ENCODE results near the gene SLC9B2. TPM values are rescaled to one million over a fixed set of nuclear protein-coding genes. Genes with fewer than 3 reads are reported as not detected.
A peak's percentile ranks its signal among the peaks of the same experiment; 100 is the strongest.

SLC9B2 gene
- total RNA-seq, 1 experiment from 2014 or later: 22.1 TPM

DNA sequence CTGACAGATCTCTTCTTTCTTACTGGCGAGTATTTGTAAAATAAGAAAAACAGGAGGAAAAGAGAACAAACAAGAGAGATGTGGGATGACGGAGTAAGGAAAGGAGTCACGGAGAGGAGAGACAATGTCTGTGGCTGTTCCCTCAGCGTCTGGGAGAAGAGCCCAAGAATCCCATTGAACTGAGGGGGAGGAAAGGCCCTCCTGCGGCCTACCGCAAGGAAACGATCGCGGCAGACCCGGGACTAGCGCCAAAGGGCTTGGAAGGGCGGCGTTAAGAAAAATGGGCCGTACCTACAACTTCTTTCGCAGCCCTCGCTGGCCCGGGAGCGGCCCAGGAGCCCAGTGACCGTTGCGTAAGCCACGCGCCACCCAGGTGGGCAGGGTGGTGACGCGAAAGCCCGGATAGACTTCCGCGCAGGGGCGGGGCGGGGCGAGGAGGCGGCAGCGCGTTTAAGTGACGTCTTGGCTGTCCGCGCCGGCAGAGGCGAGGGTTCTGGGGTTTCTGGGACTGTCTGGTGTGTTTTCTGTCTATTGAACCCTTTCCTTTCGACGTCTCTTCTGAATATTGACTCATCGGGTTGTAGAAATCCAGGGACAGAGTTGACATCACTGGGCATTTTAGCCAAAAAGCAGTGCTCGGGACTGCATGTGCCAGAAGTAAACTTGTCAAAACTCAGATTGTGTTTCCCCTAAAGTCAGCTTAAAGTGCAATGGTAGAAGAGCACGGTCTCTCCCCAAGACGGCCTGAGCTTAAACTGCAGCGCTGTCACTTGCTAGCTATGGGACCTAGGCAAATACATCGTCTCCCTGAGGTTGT is 57.0 kb downstream of the SLC9B2 start, which contains the start of gene SLC9B1:
Gene SLC9B1 (minus strand): TSS at position 398 of the 817 bp plus-strand sequence. CDS start 27,994 bp downstream, outside the sequence.
- CTCF ChIA-PET: interaction anchor here (0.7 to 1.0 kb wide), 3 partner anchors 81 to 399 kb away, joined by 3 read pairs; no protein-coding TSS in a partner anchor
- H3K27me3 Mint-ChIP-seq (ENCODE audit: insufficient read depth, unreplicated experiment): no peaks in the 10 kb centered on the region

DNA sequence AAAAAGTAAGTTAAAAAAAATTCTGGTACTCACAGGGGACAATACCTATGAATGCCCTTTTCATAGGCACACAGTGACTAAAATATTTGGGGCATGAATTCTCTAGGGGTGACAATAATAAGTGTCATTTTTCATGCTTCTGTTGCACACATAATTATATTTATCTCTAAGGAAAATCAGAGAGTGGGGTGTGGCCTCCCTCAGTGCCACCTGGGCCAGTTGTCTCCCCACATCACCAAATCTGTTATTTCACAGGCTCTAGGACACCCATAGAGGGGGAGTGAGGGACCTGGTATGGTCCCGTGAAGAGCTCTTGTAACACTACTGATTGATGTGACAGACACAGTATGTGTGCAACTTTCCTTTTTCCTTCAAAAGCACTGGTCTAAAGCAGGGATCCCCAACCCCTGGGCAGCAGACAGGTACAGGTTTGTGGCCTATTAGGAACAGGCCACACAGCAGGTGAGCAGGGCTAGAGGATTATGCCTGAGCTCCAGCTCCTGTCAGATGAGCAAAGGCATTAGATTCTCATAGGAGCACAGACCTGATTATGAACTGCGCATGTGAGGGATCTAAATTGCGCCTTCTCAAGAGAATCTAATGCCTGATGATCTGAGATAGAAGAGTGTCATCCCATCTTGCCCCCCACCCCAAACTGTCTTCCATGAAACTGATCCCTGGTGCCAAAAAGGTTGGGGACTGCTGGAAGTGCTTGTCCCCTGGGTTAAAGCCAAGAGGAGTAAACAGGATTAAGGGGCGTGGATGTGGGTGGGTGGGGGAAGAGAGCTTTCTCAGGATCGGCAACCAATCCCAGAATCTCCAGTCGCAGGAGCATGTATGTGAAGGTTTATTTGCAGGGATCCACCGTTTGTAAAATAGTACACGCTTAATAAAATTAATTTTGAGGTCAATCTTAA is 57.9 kb downstream of the SLC9B2 start:
- Histone ChIP-seq H3K27me3 (replicated peaks; ENCODE audit: control insufficient read depth, insufficient read depth, low read length) (no peaks in the 10 kb centered on the region), H3K9me3 (no peaks in the 10 kb centered on the region), H3K4me3 (ENCODE audit: low read depth, low read length) (peak overlapping the region; percentile 49), H3K36me3 (ENCODE audit: control insufficient read depth, insufficient read depth, low read length) (no peaks in the 10 kb centered on the region), H3K4me1 (no peaks in the 10 kb centered on the region)
- DNase-seq: peak in 1 of 2 experiments; percentile 11
- intact Hi-C loops (cut with micrococcal nuclease; ENCODE audit: unreplicated experiment): loop anchor here (1.0 to 10.0 kb wide), 3 partner anchors 56 to 674 kb away; partner anchors contain the start of genes BDH2 and SLC39A8
- TF ChIP-seq, protein P1, sequence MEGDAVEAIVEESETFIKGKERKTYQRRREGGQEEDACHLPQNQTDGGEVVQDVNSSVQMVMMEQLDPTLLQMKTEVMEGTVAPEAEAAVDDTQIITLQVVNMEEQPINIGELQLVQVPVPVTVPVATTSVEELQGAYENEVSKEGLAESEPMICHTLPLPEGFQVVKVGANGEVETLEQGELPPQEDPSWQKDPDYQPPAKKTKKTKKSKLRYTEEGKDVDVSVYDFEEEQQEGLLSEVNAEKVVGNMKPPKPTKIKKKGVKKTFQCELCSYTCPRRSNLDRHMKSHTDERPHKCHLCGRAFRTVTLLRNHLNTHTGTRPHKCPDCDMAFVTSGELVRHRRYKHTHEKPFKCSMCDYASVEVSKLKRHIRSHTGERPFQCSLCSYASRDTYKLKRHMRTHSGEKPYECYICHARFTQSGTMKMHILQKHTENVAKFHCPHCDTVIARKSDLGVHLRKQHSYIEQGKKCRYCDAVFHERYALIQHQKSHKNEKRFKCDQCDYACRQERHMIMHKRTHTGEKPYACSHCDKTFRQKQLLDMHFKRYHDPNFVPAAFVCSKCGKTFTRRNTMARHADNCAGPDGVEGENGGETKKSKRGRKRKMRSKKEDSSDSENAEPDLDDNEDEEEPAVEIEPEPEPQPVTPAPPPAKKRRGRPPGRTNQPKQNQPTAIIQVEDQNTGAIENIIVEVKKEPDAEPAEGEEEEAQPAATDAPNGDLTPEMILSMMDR (IDR thresholded peaks at IDR 0.05; ENCODE audit: insufficient read depth in 1 of 2, low read depth in 1 of 2, low read length in 1 of 2, severe bottlenecking in 1 of 2, unreplicated experiment in 1 of 2): no peak
- ChIA-PET CTCF (interaction anchor here (1.0 kb wide), 1 partner anchor 398 kb away, joined by 3 read pairs; no protein-coding TSS in a partner anchor), POLR2A (interaction anchor here (0.6 kb wide), 1 partner anchor 11 kb away, joined by 17 read pairs; no protein-coding TSS in a partner anchor)
- Mint-ChIP-seq H3K4me1 (ENCODE audit: low read depth, unreplicated experiment) (peaks cover 8% of the 10 kb centered on the region), H3K27me3 (ENCODE audit: insufficient read depth, unreplicated experiment) (no peaks in the 10 kb centered on the region), H3K27ac (ENCODE audit: unreplicated experiment) (peak overlapping the region; percentile 99), H3K9me3 (ENCODE audit: unreplicated experiment) (no peaks in the 10 kb centered on the region), H3K36me3 (ENCODE audit: insufficient read depth, unreplicated experiment) (peaks cover 11% of the 10 kb centered on the region), H3K4me3 (ENCODE audit: unreplicated experiment) (peak overlapping the region; percentile 99)
- BruUV-seq (replicated peaks): TSS peak; percentile 89

More for the DNA sequence above, 57.0 kb downstream of the SLC9B2 start, which contains the start of gene SLC9B1:
- Histone ChIP-seq H3K27me3 (replicated peaks; ENCODE audit: control insufficient read depth, insufficient read depth, low read length) (no peaks in the 10 kb centered on the region), H3K36me3 (ENCODE audit: control insufficient read depth, insufficient read depth, low read length) (no peaks in the 10 kb centered on the region), H3K4me3 (ENCODE audit: low read depth, low read length) (peak within 1 kb of the TSS; percentile 49), H3K4me1 (no peaks in the 10 kb centered on the region), H3K9me3 (no peaks in the 10 kb centered on the region)
- H3K9me3 Mint-ChIP-seq (ENCODE audit: unreplicated experiment): no peaks in the 10 kb centered on the region
- BruUV-seq (replicated peaks): TSS peak; percentile 97
- intact Hi-C loops (cut with micrococcal nuclease; ENCODE audit: unreplicated experiment): loop anchor here (1.0 to 10.0 kb wide), 3 partner anchors 55 to 675 kb away; partner anchors contain the start of genes BDH2 and SLC39A8
- POLR2A ChIA-PET: interaction anchor here (1.0 to 1.3 kb wide), 2 partner anchors 150 to 399 kb away, joined by 6 to 7 read pairs; no protein-coding TSS in a partner anchor
- peak within 1 kb of the TSS; percentile 99 for H3K27ac Mint-ChIP-seq (ENCODE audit: unreplicated experiment)
- H3K36me3 Mint-ChIP-seq (ENCODE audit: insufficient read depth, unreplicated experiment): peaks cover 11% of the 10 kb centered on the region
- peaks cover 8% of the 10 kb centered on the region for H3K4me1 Mint-ChIP-seq (ENCODE audit: low read depth, unreplicated experiment)
- DNase-seq: peak; percentile 95 to 97
- peak within 1 kb of the TSS; percentile 99 for H3K4me3 Mint-ChIP-seq (ENCODE audit: unreplicated experiment)
- TF ChIP-seq, protein P1 (IDR thresholded peaks at IDR 0.05; ENCODE audit: insufficient read depth in 1 of 2, low read depth in 1 of 2, low read length in 1 of 2, severe bottlenecking in 1 of 2, unreplicated experiment in 1 of 2): no peak

All from Caco-2 (cell line).